Esophagus squamous epithelium (tissue), 5 donors: ENCODE measurements around the gene HACD2. TPM values are rescaled to one million over a fixed set of nuclear protein-coding genes. Genes with fewer than 3 reads are reported as not detected.

ENCODE experiments used
- DNase-seq: peaks from one replicate; lab custom pipeline; 2025; lab: John Stamatoyannopoulos, UW
- H3K27ac ChIP-seq, 4 donors: fragments of 200-600 bp; sonication (generic); one replicate each; pipeline ENCODE4 v1.5.1; 2016 to 2019; ENCODE audit warnings: mild to moderate bottlenecking in 1 of 4
- H3K27me3 ChIP-seq, 4 donors: fragments of 200-600 bp; sonication (generic); 1 replicate in 3 of 4; 2 replicates in 1 of 4; pipeline versions ENCODE4 v1.5.1 to v1.6.0; 2017 to 2021; ENCODE audit warnings: antibody characterized with exemption in 1 of 4
- H3K36me3 ChIP-seq, 3 donors: fragments of 200-600 bp; sonication (generic); one replicate each; pipeline ENCODE4 v1.5.1; 2016 to 2019
- H3K4me1 ChIP-seq, 3 donors: fragments of 200-600 bp; sonication (generic); one replicate each; pipeline ENCODE4 v1.5.1; 2017 to 2019
- H3K4me3 ChIP-seq, 4 donors: fragments of 200-600 bp; sonication (generic); 1 replicate in 3 of 4; 2 replicates in 1 of 4; pipeline ENCODE4 v1.5.1; 2016 to 2019; ENCODE audit warnings: mild to moderate bottlenecking in 2 of 4, moderate library complexity in 1 of 4
- H3K9me3 ChIP-seq, 3 donors: fragments of 200-600 bp; sonication (generic); one replicate each; pipeline ENCODE4 v1.5.1; 2016 to 2019
- CTCF ChIP-seq, 6 experiments: fragments of 450-650 bp in 4 of 6; fragments of 200-600 bp in 2 of 6; sonication (generic) in 2 of 6; IDR thresholded peaks; one replicate each; pipeline ENCODE4 v1.5.1; 2016 to 2019; ENCODE audit warnings: antibody characterized with exemption in 6 of 6, mild to moderate bottlenecking in 4 of 6, moderate library complexity in 4 of 6
- POLR2A ChIP-seq, 4 donors: fragments of 450-650 bp; IDR thresholded peaks; one replicate each; pipeline ENCODE4 v1.6.1; 2017; ENCODE audit warnings: antibody characterized with exemption in 4 of 4, mild to moderate bottlenecking in 4 of 4, moderate library complexity in 3 of 4
- WGBS, 2 donors: methylation state at CpG; one replicate each; pipeline ENCODE4 v1.1.5; 2018; 5-methylcytosine and 5-hydroxymethylcytosine counted together
- intact Hi-C: fragments of 100-400 bp; cut with DNase I; formaldehyde crosslinking; loops from one replicate; pipeline ENCODE4 v1.15.0; 2022
- total RNA-seq, 4 donors: library from RNA; depleted of rRNA; stranded (reverse); fragments of >200 nt; gene quantifications; one replicate each; pipeline ENCODE4 v1.1.0, GENCODE V29; 2016
- donor health status: DM: yes; HTN: yes; CAD: no.

HACD2 gene
- total RNA-seq, 4 donors from 2014 or later, result 28.4 to 46.6 (median 34.9) TPM

GRCh38 chr3:123481722-123482457, 103.0 kb downstream of the HACD2 start:
- no peak for DNase-seq

GRCh38 chr3:123481071-123481470, 103.8 kb downstream of the HACD2 start:
- no peak for TF ChIP-seq POLR2A (IDR thresholded peaks at IDR 0.05)
- no peak for TF ChIP-seq CTCF (IDR thresholded peaks at IDR 0.05)
- Histone ChIP-seq H3K27ac (no peak overlapping the region), H3K27me3 (no peaks in the 10 kb centered on the region), H3K36me3 (no peaks in the 10 kb centered on the region), H3K9me3 (no peaks in the 10 kb centered on the region), H3K4me3 (no peak overlapping the region), H3K4me1 (peaks cover 0 to 10% (median 4%) of the 10 kb centered on the region in 3 donors)
- 45 to 65% methylated on average over 6 to 7 of the region's 7 CpGs for WGBS, 2 donors
- intact Hi-C loops, result no loop called here
- DNase-seq, result no peak

More at GRCh38 chr3:123481722-123482457, 103.0 kb downstream of the HACD2 start:
- 53 to 66% methylated on average over 6 to 11 of the region's 12 CpGs for WGBS, 2 donors
- Histone ChIP-seq H3K27me3 (no peaks in the 10 kb centered on the region), H3K27ac (no peak overlapping the region), H3K4me1 (peaks cover 0 to 10% (median 4%) of the 10 kb centered on the region in 3 donors), H3K36me3 (no peaks in the 10 kb centered on the region), H3K9me3 (no peaks in the 10 kb centered on the region), H3K4me3 (no peak overlapping the region)
- TF ChIP-seq CTCF (IDR thresholded peaks at IDR 0.05), result no peak
- TF ChIP-seq POLR2A (IDR thresholded peaks at IDR 0.05), result no peak
- intact Hi-C loops, result no loop called here

- Histone ChIP-seq H3K4me1 (peaks cover 0 to 10% (median 4%) of the 10 kb centered on the region in 3 donors), H3K9me3 (no peaks in the 10 kb centered on the region), H3K27ac (no peak overlapping the region), H3K36me3 (no peaks in the 10 kb centered on the region), H3K27me3 (no peaks in the 10 kb centered on the region), H3K4me3 (no peak overlapping the region)
- intact Hi-C loops, result no loop called here
- TF ChIP-seq CTCF (IDR thresholded peaks at IDR 0.05) (no peak), POLR2A (IDR thresholded peaks at IDR 0.05) (no peak)
- DNase-seq, result no peak
- 68 to 85% methylated on average over 3 to 4 of the region's 4 CpGs for WGBS, 2 donors
Observed at GRCh38 chr3:123480428-123480827, 104.4 kb downstream of the HACD2 start.

- Histone ChIP-seq H3K27me3 (no peaks in the 10 kb centered on the region), H3K27ac (no peak overlapping the region), H3K36me3 (no peaks in the 10 kb centered on the region), H3K4me3 (no peak overlapping the region), H3K4me1 (peaks cover 0 to 10% (median 4%) of the 10 kb centered on the region in 3 donors), H3K9me3 (no peaks in the 10 kb centered on the region)
- TF ChIP-seq POLR2A (IDR thresholded peaks at IDR 0.05) (no peak), CTCF (IDR thresholded peaks at IDR 0.05) (no peak)
- no peak for DNase-seq
- 84 to 90% methylated on average over 8 to 10 of the region's 10 CpGs for WGBS, 2 donors
- intact Hi-C loops, result no loop called here
Observed at GRCh38 chr3:123479891-123480290, 105.0 kb downstream of the HACD2 start.

- Histone ChIP-seq H3K9me3 (no peaks in the 10 kb centered on the region), H3K36me3 (no peaks in the 10 kb centered on the region), H3K4me1 (peaks cover 0 to 10% (median 4%) of the 10 kb centered on the region in 3 donors), H3K27ac (no peak overlapping the region), H3K4me3 (no peak overlapping the region), H3K27me3 (no peaks in the 10 kb centered on the region)
- 0% methylated on average over 1 of the region's 2 CpGs; no CpG with 5 or more reads in 1 of the 2 donors for WGBS, 2 donors
- no peak for DNase-seq
- intact Hi-C loops, result no loop called here
- TF ChIP-seq CTCF (IDR thresholded peaks at IDR 0.05) (no peak), POLR2A (IDR thresholded peaks at IDR 0.05) (no peak)
Observed at GRCh38 chr3:123478314-123478713, 106.5 kb downstream of the HACD2 start.
